GM12891 (cell line): Measurements from ENCODE around the gene TMEM30A.

ENCODE experiments used
- POLR2A ChIP-seq: IDR thresholded peaks from 2 replicates; pipeline ENCODE4 v1.6.1; 2011; ENCODE audit warnings: low read depth, low read length, control low read depth
- POLR2AphosphoS5 ChIP-seq: IDR thresholded peaks from 2 replicates; pipeline ENCODE4 v1.6.1; 2011; ENCODE audit warnings: low read depth, low read length, control low read depth
- SPI1 ChIP-seq: IDR thresholded peaks from 2 replicates; pipeline ENCODE4 v1.6.1; 2011; ENCODE audit warnings: low read depth, low read length, control low read depth
- TAF1 ChIP-seq: IDR thresholded peaks from 2 replicates; pipeline ENCODE4 v1.6.1; 2011; ENCODE audit warnings: low read depth, low read length, control low read depth

- TF ChIP-seq POLR2A (no peak), POLR2AphosphoS5 (no peak), TAF1 (no peak), SPI1 (no peak)
These were observed 6.7 kb upstream of the TMEM30A start for GRCh38 chr6:75291331-75291730.
